Measurements from ENCODE around the gene FREM1.

DNA sequence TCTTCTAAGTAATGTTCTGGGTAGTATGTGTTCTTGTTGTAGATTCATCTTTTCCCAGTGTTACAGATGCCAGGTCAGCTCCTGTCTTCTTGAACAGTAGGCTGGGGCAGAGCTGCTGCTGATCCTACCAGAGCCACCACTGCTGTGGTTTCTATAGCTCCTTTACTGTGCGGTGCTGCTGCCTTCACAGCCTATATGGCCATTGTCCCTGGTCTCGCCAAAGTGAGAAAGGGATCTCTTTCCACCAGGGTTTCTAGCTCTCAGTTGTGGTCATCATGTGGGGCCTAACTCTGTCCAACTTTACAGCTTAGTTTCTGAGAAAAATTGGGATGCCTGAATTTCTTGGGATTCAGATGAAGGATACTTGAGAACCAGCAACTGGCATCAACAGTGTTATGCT, 116.8 kb downstream of the FREM1 start:
- TF ChIP-seq CTCF (IDR thresholded peaks at IDR 0.05; ENCODE audit: insufficient read depth, low read depth, low read length): no peak
- no peak for TF ChIP-seq EZH2 (IDR thresholded peaks at IDR 0.05; ENCODE audit: insufficient read depth, low read length)
